ENCODE measurements around the gene SPRY1. TPM values are rescaled to one million over a fixed set of nuclear protein-coding genes. Genes with fewer than 3 reads are reported as not detected.

The SPRY1 gene
- total and polyA plus RNA-seq, 2 donors from 2014 or later = 18.3 to 134 TPM

DNA sequence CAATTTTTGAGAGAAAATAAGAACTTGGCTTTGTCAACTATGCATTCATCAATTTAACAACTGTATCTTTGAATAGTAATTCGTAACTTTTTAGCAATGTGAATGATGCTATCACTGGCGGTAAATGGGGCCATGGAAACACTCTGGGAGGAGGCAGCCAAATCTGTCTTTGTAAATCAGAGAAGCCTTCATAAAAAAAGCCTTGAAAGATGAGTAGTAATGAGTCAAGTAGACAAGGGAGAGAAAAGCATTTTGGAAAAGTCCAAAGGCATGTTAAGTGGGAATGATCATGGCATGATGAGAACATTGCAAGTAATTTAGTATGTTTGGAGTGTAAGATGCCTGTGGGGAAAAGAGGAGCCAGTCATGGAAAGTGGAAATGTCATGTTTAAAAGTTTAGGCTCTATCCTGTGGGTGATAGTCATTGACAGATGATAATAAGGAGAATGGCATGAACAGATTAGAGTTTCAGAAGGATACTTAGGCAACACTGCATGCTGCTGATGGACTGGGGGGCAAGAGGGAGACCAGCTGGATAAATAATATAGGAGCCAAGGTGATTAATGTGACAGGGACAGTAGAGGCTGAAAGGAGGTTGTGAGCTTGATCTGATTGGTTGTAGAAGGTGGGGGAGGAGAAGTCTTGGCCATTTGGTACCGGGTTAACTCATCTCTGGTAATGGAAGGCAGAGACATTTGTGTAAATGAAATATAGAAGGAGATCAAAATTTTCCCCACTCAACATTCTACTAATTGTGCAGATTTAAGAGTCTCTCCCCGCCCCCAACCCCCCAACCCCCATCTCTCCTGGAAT is 16.3 kb downstream of the SPRY1 start:
- FAIRE-seq (no peak), DNase-seq (no peak)
- peak overlapping the region in 1 of 2 donors; percentile 23 for H3K27ac ChIP-seq (ENCODE audit: low read depth in 2 of 2, low read length in 2 of 2)
- H3K9me3 ChIP-seq (ENCODE audit: control insufficient read depth in 2 of 3, insufficient read depth in 1 of 3, low read length in 3 of 3) = no peaks in the 10 kb centered on the region
- no peak overlapping the region for H3K4me3 ChIP-seq (ENCODE audit: low read length in 3 of 3)
- H3K9ac ChIP-seq (ENCODE audit: low read length in 3 of 3) = no peak overlapping the region
- no peaks in the 10 kb centered on the region for H3K36me3 ChIP-seq (ENCODE audit: control insufficient read depth in 2 of 3, insufficient read depth in 3 of 3, low read length in 3 of 3)
- no peaks in the 10 kb centered on the region for H3K27me3 ChIP-seq (ENCODE audit: control insufficient read depth, insufficient read depth, low read length)
- no peaks in the 10 kb centered on the region for H3K4me1 ChIP-seq (ENCODE audit: control insufficient read depth in 2 of 3, insufficient read depth in 2 of 3, low read depth in 1 of 3, low read length in 3 of 3)
- TF ChIP-seq, protein P1, sequence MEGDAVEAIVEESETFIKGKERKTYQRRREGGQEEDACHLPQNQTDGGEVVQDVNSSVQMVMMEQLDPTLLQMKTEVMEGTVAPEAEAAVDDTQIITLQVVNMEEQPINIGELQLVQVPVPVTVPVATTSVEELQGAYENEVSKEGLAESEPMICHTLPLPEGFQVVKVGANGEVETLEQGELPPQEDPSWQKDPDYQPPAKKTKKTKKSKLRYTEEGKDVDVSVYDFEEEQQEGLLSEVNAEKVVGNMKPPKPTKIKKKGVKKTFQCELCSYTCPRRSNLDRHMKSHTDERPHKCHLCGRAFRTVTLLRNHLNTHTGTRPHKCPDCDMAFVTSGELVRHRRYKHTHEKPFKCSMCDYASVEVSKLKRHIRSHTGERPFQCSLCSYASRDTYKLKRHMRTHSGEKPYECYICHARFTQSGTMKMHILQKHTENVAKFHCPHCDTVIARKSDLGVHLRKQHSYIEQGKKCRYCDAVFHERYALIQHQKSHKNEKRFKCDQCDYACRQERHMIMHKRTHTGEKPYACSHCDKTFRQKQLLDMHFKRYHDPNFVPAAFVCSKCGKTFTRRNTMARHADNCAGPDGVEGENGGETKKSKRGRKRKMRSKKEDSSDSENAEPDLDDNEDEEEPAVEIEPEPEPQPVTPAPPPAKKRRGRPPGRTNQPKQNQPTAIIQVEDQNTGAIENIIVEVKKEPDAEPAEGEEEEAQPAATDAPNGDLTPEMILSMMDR (IDR thresholded peaks at IDR 0.05; ENCODE audit: borderline replicate concordance, extremely low read depth, insufficient read depth) = no peak
- intact Hi-C loops (cut with DNase I) = no loop called here

DNA sequence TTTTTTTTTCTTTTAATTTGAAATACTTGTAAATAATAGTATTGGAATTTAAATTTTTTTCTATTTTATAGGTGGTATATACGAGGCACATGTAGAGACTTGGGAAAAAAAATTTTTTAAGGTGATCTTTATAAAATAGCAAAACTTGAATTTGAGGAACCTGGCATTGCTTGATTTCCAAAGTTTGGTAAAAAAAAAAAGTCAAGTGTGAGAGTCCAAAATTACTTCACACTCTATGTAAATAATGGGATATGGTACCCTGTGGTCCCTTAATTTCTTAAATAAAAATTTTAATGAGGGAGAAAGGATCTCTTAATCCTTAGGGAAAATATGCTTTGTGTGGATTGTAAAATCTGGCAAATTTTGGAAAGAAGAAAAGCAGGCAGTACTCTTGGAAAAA is 19.0 kb downstream of the SPRY1 start:
- TF ChIP-seq, protein P1 (IDR thresholded peaks at IDR 0.05; ENCODE audit: borderline replicate concordance, extremely low read depth, insufficient read depth) = no peak
- intact Hi-C loops (cut with DNase I) = no loop called here
- Histone ChIP-seq H3K27me3 (ENCODE audit: control insufficient read depth, insufficient read depth, low read length) (no peaks in the 10 kb centered on the region), H3K9ac (ENCODE audit: low read length in 3 of 3) (no peak overlapping the region), H3K4me3 (ENCODE audit: low read length in 3 of 3) (no peak overlapping the region), H3K36me3 (ENCODE audit: control insufficient read depth in 2 of 3, insufficient read depth in 3 of 3, low read length in 3 of 3) (no peaks in the 10 kb centered on the region), H3K27ac (ENCODE audit: low read depth in 2 of 2, low read length in 2 of 2) (no peak overlapping the region), H3K9me3 (ENCODE audit: control insufficient read depth in 2 of 3, insufficient read depth in 1 of 3, low read length in 3 of 3) (no peaks in the 10 kb centered on the region), H3K4me1 (ENCODE audit: control insufficient read depth in 2 of 3, insufficient read depth in 2 of 3, low read depth in 1 of 3, low read length in 3 of 3) (peaks cover 0 to 7% (median 2%) of the 10 kb centered on the region in 3 donors)
- DNase-seq = no peak
- FAIRE-seq = no peak

DNA sequence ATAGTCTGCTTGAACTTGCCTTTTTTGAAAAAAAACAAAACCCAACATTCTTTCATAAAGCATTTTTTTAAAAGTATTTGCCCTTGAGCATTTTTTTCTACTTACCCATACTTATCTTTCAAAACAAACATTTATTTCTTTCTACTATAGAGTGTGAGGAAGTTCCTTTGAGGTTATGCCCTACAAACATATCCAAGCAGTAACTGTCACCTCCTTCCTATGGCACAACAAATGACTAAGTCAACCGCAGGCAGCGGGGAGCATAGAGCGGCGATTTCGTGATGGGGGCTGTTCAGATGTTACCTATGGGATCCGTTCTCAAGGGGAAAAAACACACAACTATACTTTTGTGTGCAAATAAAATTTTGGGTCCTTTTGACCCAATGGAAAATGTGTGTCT is 19.4 kb downstream of the SPRY1 start:
- no peaks in the 10 kb centered on the region for H3K27me3 ChIP-seq (ENCODE audit: control insufficient read depth, insufficient read depth, low read length)
- intact Hi-C loops (cut with DNase I) = no loop called here
- peaks cover 0 to 7% (median 2%) of the 10 kb centered on the region in 3 donors for H3K4me1 ChIP-seq (ENCODE audit: control insufficient read depth in 2 of 3, insufficient read depth in 2 of 3, low read depth in 1 of 3, low read length in 3 of 3)
- H3K36me3 ChIP-seq (ENCODE audit: control insufficient read depth in 2 of 3, insufficient read depth in 3 of 3, low read length in 3 of 3) = no peaks in the 10 kb centered on the region
- H3K9ac ChIP-seq (ENCODE audit: low read length in 3 of 3) = no peak overlapping the region
- no peak overlapping the region for H3K4me3 ChIP-seq (ENCODE audit: low read length in 3 of 3)
- H3K9me3 ChIP-seq (ENCODE audit: control insufficient read depth in 2 of 3, insufficient read depth in 1 of 3, low read length in 3 of 3) = no peaks in the 10 kb centered on the region
- no peak for DNase-seq
- FAIRE-seq = no peak
- TF ChIP-seq, protein P1 (IDR thresholded peaks at IDR 0.05; ENCODE audit: borderline replicate concordance, extremely low read depth, insufficient read depth) = no peak
- no peak overlapping the region for H3K27ac ChIP-seq (ENCODE audit: low read depth in 2 of 2, low read length in 2 of 2)
